ENCODE measurements around the gene MRS2.
A peak's percentile ranks its signal among the peaks of the same experiment; 100 is the strongest.

Gene MRS2

DNA sequence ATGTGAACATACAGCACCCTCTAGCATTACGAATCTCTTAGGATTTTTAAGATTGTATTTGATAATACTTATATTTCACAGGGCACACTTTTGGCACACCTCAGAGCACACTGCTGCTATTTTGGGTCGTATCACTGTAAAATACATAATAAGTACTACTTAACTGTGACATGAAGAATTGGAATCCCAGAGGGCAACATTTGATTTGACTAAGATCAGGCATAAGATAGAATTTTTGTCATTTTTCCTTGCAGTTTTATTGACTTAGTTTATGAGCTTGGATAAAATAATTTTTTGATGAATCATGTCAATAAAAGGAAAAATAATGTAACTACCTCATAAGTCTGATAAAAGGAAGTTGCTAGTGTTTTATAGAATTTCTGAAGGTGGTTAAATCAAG, 22.4 kb downstream of the MRS2 start:
- DNase-seq (ENCODE audit: low read depth in 1 of 2, low spot score in 1 of 2): no peak
- in situ Hi-C loops (cut with HindIII; ENCODE audit: low pct_unique_long_range_greater_than_20kb, low sequenced_read_pairs): no loop called here
- TF ChIP-seq JUND (IDR thresholded peaks at IDR 0.05; ENCODE audit: low read depth): no peak

DNA sequence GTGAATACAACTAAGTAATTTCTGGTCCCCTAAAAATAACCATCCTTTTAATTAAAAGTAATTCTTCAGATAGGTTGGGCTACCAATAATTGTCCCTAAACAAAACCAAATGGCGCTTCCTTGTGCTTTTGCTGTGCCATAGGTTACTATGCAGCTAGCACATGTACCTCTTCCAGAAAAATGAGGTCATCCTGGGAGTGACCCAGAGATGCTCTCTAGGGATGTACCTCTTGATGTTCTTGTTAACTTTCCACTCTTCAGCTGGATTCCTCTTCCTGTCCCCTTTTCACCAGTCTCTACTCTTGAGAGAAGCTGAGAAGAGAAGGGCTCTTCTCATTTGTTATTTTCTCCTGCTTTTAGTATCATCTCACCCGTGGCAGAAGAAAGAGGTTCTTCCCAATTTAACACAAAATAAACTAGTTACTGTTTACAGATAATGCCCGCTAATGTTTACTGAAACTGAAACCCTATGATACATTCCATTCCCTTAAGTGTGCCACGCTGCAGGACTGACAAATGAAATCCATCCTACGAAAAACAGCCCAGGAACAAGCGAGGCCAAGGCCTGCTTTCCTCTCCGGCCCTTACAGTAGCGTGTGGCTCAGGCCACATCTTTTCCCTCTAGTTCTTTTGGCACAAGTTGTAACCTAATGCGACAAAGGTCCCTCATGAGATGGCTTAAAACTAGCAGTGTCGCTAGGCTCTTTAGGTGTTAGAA, 24.2 kb downstream of the MRS2 start:
- TF ChIP-seq JUND (IDR thresholded peaks at IDR 0.05; ENCODE audit: low read depth): no peak
- no peak for DNase-seq (ENCODE audit: low read depth in 1 of 2, low spot score in 1 of 2)
- in situ Hi-C loops (cut with HindIII; ENCODE audit: low pct_unique_long_range_greater_than_20kb, low sequenced_read_pairs): no loop called here

DNA sequence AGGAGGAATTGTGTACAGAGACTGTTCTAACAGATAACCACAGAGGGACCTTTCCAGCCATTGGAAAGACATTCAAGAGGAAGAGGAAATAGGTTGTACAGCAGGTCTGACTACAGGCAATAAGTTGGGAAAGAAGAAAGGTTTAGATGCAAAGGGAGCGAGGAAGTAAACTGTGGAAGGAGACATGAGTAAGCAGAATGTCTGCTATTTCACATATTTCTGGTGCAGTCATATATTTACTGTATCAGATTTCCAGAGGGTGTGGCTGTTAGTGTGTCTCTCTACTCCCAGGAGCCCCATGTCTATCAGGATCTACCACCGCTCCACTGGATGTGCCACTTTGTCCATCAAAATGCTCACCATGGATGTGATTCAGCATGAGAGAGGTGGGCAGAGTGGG, 25.9 kb downstream of the MRS2 start:
- peak in 1 of 2 experiments; percentile 13 for DNase-seq (ENCODE audit: low read depth in 1 of 2, low spot score in 1 of 2)
- in situ Hi-C loops (cut with HindIII; ENCODE audit: low pct_unique_long_range_greater_than_20kb, low sequenced_read_pairs): no loop called here
- TF ChIP-seq JUND (IDR thresholded peaks at IDR 0.05; ENCODE audit: low read depth): no peak

DNA sequence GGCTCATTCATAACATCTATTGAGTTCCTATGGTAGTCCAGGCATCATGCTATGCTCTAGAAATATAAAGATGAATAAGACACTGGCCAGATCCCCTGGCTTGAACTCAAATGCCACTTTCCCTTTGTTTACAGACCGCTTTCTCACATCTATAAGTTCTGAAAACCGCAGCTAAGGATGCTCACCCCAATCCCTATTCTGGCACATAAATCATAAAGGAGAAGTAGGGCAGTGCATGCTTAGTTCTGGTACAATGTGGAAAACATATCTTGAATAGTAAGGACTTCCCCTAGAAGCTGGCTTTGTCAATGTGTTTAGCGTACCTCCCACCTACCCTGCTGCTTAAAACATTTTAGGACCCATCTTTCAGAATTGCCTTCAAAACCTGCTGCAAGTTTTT, 26.4 kb downstream of the MRS2 start:
- no peak for DNase-seq (ENCODE audit: low read depth in 1 of 2, low spot score in 1 of 2)
- no peak for TF ChIP-seq JUND (IDR thresholded peaks at IDR 0.05; ENCODE audit: low read depth)
- in situ Hi-C loops (cut with HindIII; ENCODE audit: low pct_unique_long_range_greater_than_20kb, low sequenced_read_pairs): no loop called here

DNA sequence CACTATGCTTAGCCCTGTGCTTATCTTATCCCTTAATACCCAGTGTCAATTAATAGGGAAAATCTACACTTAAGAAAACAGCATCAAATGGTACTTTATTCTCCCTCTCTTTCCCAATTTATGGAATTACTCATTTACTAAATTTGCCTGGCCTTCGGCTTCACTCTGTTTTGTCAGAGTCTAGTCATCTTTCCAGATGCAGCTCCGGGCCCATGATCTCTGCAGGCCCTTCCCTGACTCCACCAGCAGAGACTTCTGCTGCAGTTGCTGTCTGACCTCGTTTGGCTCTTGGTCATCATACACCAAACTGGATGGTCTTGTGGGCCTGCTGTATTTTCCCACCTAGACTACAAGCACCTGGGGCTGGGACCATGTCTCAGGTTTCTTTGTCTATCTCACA, 27.4 kb downstream of the MRS2 start:
- DNase-seq (ENCODE audit: low read depth in 1 of 2, low spot score in 1 of 2): no peak
- TF ChIP-seq JUND (IDR thresholded peaks at IDR 0.05; ENCODE audit: low read depth): no peak
- in situ Hi-C loops (cut with HindIII; ENCODE audit: low pct_unique_long_range_greater_than_20kb, low sequenced_read_pairs): no loop called here

DNA sequence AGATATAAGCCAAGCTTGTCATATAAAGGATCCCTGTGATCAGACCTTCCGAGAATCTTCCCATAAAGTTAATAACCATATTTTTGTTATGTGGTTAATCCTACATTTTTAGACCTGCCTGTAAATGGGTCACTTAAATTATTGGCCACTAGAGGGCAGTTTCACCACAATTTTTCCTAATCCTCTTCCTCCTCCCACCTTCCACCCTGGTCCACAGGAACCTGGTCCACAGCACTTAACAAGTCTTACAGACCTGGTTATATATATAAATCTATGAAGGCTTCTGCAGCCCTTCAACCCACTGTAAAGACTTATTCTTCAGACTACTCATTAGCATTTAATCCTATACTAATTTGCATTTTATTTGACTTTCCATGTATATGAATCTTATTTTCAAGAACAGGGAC, 28.3 kb downstream of the MRS2 start:
- no peak for TF ChIP-seq JUND (IDR thresholded peaks at IDR 0.05; ENCODE audit: low read depth)
- peak; percentile 57 to 75 for DNase-seq (ENCODE audit: low read depth in 1 of 2, low spot score in 1 of 2)
- in situ Hi-C loops (cut with HindIII; ENCODE audit: low pct_unique_long_range_greater_than_20kb, low sequenced_read_pairs): no loop called here

DNA sequence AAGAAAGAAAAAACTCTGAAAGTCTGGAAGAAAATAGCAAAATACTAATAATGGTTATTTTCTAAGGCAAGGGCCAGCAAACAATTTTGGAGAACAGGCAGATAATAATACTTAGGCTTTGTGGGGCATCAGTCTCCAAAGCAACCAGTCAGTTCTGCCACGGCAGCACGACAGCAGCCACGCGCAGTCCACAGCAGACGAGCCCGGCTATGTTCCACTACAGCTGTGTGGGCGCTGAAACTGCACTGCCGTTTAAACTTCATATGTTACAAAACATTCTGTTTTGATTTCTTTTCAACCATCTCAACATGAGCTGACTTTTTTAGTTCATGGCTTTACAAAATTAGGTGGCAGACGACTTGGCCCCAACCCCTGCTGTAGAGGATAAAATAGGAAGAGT, 29.9 kb downstream of the MRS2 start:
- in situ Hi-C loops (cut with HindIII; ENCODE audit: low pct_unique_long_range_greater_than_20kb, low sequenced_read_pairs): no loop called here
- DNase-seq (ENCODE audit: low read depth in 1 of 2, low spot score in 1 of 2): no peak
- TF ChIP-seq JUND (IDR thresholded peaks at IDR 0.05; ENCODE audit: low read depth): no peak

DNA sequence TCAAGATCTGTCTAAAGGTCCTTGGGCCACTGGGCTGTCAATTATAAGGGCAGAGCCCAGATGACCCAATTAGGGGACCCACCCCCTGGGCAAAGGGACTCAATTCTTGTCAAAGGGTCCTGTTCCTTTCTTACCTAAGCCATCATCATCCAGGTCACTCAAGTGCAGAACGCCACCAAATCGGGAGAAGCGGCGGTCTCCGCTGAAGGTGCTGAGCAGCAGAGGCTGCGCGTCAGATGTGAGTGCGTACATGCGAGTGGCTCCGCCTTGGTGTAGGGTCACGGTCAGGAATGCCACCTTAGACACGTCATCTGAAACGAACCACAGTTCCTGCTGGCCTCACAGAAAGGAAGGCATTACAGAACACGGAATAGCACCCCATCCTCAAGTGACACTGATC, 34.2 kb downstream of the MRS2 start:
- no peak for DNase-seq (ENCODE audit: low read depth in 1 of 2, low spot score in 1 of 2)
- in situ Hi-C loops (cut with HindIII; ENCODE audit: low pct_unique_long_range_greater_than_20kb, low sequenced_read_pairs): no loop called here
- TF ChIP-seq JUND (IDR thresholded peaks at IDR 0.05; ENCODE audit: low read depth): no peak

DNA sequence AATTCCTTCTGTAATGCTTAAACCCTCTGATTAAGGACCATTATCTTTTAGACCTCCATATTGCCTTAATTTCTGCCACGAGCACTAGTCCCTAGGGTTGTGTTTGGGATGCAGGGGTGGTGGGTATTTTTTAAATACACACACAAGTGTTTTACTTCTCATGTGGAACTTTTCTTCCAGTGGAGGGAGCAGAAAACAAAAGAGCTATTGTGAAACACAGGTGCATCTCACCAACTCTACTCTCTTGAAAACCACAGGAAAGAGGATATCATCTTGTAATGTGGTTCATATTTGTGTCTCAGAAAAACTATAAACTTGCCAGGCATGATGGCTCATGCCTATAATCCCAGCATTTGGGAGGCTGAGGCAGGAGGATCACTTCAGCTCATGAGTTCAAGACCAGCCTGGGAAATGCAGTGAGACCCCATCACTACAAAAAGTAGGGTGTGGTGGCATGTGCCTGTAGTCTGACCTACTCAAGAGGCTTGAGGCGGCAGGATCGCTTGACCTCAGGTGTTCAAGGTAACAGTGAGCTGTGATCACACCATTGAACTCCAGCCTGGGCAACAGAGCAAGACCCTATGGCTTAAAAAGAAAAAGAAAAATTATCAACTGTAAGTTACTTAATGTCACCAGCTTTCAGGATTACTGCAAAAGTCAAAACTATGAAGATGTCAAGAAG, 37.3 kb downstream of the MRS2 start:
- in situ Hi-C loops (cut with HindIII; ENCODE audit: low pct_unique_long_range_greater_than_20kb, low sequenced_read_pairs): no loop called here
- no peak for TF ChIP-seq JUND (IDR thresholded peaks at IDR 0.05; ENCODE audit: low read depth)
- no peak for DNase-seq (ENCODE audit: low read depth in 1 of 2, low spot score in 1 of 2)

DNA sequence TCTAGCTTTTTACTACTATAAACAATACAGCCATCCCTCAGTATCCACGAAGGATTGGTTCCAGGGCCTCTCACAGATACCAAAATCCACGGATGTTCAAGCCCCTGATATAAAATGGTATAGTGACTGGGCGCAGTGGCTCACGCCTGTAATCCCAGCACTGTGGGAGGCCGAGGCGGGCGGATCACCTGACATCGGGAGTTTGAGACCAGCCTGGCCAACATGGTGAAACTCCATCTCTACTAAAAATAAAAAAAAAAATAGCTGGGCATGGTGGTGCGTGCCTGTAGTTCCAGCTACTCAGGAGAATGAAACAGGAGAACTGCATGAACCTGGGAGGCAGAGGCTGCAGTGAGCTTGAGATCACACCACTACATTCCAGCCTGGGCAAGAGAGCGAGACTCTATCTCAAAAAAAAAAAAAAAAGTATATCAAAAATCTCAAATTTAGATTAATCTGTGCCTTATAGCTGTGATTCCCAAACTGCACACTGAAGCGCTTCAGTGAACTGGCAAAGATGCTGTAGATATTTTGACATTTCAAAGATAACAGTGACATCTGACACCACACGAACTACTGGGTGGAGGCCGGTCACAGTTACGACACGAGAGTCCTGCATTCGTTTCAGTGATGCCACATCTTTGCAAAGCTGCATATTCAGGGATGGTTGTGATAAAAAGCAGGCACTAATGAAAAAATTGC, 38.3 kb downstream of the MRS2 start:
- no peak for TF ChIP-seq JUND (IDR thresholded peaks at IDR 0.05; ENCODE audit: low read depth)
- no peak for DNase-seq (ENCODE audit: low read depth in 1 of 2, low spot score in 1 of 2)
- in situ Hi-C loops (cut with HindIII; ENCODE audit: low pct_unique_long_range_greater_than_20kb, low sequenced_read_pairs): no loop called here

DNA sequence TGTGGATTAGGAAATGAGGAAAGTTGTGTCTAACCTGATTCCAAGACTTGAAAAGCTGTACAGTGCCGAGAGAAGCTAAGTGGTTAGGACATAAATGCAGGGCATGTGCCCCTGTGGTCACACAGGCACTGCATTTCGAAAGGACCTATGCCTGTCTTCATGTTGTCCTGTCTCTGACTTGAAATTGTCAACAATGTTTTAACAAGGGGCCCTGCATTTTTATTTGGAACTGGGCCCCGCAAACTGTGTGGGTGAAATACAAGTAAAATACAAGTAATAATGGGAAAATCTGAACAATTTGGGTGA, 38.8 kb downstream of the MRS2 start:
- DNase-seq (ENCODE audit: low read depth in 1 of 2, low spot score in 1 of 2): no peak
- TF ChIP-seq JUND (IDR thresholded peaks at IDR 0.05; ENCODE audit: low read depth): no peak
- in situ Hi-C loops (cut with HindIII; ENCODE audit: low pct_unique_long_range_greater_than_20kb, low sequenced_read_pairs): no loop called here

DNA sequence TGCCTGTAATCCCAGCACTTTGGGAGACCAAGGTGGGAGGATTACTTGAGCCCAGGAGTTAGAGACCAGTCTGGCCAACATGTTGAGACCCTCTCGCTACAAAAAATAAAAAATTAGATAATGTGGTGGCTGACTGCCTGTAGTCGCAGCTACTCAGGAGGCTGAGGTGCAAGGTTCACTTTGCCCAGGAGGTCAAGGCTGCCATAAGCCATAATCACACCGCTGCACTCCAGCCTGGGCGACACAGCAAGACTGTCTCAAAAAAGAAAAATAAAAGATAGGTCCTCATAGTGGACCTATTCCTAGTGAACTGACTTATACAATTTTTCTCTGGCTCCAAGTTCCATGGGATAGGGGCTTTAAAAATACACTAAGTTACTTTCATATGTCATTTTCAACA, 41.9 kb downstream of the MRS2 start:
- no peak for DNase-seq (ENCODE audit: low read depth in 1 of 2, low spot score in 1 of 2)
- in situ Hi-C loops (cut with HindIII; ENCODE audit: low pct_unique_long_range_greater_than_20kb, low sequenced_read_pairs): no loop called here
- TF ChIP-seq JUND (IDR thresholded peaks at IDR 0.05; ENCODE audit: low read depth): no peak

DNA sequence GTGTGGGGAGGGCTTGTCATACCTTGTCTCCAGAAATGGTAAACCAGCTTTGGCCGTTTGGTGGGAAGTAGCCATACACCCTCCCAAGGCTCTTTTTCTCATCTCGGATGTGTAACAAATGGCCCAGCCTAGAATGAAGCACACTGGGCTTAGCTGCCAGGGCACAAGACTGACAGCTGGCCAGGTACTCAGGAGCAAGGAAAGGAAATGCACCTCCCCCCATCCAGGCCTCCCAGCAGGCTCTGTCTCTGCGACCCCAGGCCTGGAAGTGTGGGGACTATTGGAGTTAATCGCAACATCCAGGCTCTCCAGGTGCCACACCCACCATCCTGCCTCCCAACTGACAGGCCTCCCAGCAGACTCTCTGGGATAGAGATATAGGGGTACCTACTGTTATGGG, 43.0 kb downstream of the MRS2 start:
- no peak for DNase-seq (ENCODE audit: low read depth in 1 of 2, low spot score in 1 of 2)
- no peak for TF ChIP-seq JUND (IDR thresholded peaks at IDR 0.05; ENCODE audit: low read depth)
- in situ Hi-C loops (cut with HindIII; ENCODE audit: low pct_unique_long_range_greater_than_20kb, low sequenced_read_pairs): no loop called here

Data from T47D (cell line).